HG03095 (cell line): Measurements from ENCODE around the gene MTA1.

Experiments used
- ATAC-seq: cut with Tn5 transposase; IDR thresholded peaks from one replicate; pipeline ENCODE4 v1.9.1; 2021; ENCODE audit warnings: moderate library complexity; ENCODE audit not compliant: unreplicated experiment

The MTA1 gene

DNA sequence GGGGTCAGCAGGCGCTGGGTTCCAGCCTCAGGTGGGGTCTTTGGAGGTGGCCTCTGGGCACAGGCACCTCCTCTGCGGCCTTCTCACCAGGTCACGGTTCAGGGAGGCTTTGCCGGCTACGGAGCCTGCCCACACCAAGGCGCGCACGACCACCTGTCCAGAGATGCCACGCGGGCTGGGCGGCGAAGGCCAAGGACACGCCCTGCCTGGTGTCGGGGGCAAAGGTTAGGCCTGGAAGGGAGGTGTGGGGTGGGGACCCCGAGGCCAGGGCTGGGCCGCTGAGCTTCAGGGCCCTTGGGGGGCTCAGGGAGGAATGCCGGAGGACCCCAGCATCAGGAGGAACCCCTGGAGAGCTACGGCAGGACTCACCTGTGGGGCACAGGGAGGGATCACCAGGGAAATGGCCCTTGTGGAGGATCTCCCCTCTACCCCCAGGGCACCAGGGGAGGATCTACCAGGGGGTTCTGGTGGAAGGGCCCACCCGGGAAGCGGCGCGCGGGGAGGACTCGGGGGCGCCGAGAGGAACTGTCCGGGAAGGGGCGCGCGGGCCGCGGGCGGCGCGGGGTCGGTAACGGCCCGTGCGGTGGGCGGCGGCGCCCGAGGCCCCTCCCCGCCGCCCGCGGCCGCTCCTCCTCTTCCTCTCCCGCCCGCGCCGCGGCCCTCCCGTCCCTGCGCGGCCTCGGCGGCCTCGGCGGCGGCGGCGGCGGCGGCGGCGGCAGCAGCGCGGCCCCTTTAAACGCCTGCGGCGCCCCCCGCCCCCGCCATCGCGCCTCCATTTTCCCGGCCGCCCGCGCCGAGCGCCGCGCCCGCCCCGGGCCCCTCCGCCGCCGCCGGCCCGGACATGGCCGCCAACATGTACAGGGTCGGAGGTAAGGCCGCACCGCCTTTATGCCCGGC, at the start of gene MTA1:
MTA1 (plus strand) TSS at position 633 of the 897 bp plus-strand sequence; CDS start at position 842, 209 bp downstream.
- no peak for ATAC-seq

DNA sequence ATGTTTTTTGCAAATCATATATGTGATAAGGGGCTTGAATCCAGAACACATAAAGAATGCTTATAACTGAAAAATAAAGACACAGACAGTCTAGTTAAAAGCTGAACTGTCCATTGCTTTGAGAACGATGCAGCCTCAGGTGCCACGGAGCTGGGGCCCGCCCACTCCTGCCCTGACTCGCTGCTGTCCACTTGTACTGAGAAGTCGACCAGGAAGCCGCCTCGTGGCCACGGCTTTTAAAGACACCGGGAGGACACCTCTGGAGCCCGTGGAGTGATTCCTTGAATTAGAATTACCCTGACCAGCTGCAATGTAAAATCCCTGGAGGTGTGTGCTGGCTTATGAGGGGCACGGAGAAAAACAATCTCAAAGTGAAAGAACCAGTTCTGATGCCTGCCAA, 45.2 kb upstream of the MTA1 start:
- no peak for ATAC-seq

GRCh38 chr14:105375635-105376057, 44.0 kb upstream of the MTA1 start:
- no peak for ATAC-seq

GRCh38 chr14:105376521-105377440, 42.8 kb upstream of the MTA1 start:
- no peak for ATAC-seq

- no peak for ATAC-seq
Observed at GRCh38 chr14:105377555-105378182, 42.0 kb upstream of the MTA1 start.

GRCh38 chr14:105378199-105378598, 41.4 kb upstream of the MTA1 start:
- no peak for ATAC-seq

GRCh38 chr14:105378873-105379685, 40.5 kb upstream of the MTA1 start:
- no peak for ATAC-seq

- no peak for ATAC-seq
Observed at GRCh38 chr14:105379946-105380345, 39.7 kb upstream of the MTA1 start.

- no peak for ATAC-seq
Observed at GRCh38 chr14:105380756-105381155, 38.9 kb upstream of the MTA1 start.

- ATAC-seq, result no peak
Observed at GRCh38 chr14:105381446-105382342, 37.9 kb upstream of the MTA1 start.

- ATAC-seq, result no peak
Observed at GRCh38 chr14:105382343-105383082, 37.1 kb upstream of the MTA1 start.

DNA sequence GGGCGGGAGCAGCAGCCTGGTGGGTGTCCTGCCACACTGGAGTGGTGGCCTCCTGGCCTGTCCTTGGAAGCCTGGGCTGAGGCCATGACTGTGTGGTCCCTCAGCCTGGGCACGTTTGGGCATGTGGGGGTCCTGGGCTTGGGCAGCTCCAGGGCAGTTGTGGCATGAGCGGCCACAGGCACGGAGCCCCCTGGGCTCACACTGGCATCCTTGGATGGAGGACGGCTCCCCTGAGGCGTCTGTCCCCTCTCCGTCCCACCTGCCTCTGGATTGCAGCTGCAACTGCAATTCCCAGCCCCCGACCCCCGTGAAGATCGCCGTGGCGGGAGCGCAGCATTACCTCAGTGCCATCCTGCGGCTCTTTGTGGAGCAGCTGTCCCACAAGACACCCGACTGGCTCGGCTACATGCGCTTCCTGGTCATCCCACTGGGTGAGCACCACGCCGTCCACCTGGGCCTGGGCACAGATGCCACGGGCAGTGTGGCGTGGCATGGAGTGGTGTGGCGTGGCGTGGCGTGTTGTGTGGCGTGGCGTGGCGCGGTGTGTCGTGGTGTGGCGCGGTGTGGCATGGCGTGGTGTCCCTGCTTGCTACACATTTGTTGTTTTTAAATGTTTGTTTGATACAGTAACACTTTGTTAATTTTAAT, 36.4 kb upstream of the MTA1 start:
- ATAC-seq, result no peak

GRCh38 chr14:105384041-105384557, 35.5 kb upstream of the MTA1 start:
- ATAC-seq, result no peak

DNA sequence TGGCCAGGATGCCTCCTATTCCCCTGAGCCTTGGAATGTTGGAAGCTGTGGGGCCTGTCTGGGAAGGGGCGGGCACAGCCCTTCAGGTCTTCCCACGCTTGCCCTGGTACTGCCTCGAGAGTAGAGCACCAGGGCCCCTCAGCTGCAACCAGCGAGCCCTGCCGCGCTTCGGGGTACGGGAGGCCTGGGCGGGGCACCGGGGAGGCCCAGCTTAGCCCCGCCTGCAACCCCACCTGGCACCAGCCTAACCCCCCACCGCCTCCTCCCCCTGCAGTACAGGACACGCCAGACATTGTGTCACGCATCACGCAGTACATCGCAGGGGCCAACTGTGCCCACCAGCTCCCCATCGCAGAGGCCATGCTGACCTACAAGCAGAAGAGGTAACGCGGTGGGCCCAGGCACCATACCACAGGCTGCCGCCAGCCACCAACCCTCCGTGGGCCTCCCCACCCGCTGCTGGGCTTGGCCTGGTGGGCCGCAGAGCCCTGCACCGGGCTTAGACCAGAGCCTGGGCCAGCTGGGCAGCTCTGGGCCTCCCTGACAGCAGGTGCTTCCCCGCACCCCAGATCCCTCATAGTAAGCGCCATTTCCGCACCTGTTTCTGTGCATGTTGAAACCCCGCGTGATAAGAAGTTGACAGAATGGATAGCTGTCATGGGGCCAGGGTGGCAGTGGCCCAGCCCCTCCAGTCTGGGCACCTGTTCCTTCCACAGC, 34.9 kb upstream of the MTA1 start:
- ATAC-seq, result no peak

DNA sequence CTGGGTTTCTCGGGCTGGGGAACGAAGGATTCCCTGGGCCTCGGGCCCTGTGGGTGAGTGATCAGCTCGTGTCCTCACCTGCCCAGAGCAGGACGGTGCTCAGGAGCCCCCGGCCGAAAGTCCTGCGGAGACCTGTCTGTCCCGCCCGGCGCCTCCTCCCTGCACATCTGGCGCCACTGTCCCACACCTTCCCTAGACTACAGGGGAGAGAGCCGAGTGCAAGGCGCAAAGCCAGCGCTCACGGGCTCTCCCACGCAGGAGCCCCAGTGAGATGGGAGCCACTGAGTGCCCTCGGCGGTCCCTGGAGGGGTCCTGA, 34.3 kb upstream of the MTA1 start:
- ATAC-seq, result no peak

- ATAC-seq, result no peak
Observed at GRCh38 chr14:105385698-105386365, 33.8 kb upstream of the MTA1 start.
